Adipocyte (in vitro differentiated cells): ENCODE measurements around the gene ANO3.
A peak's percentile ranks its signal among the peaks of the same experiment; 100 is the strongest.

Source experiments
- DNase-seq: peaks from one replicate; pipeline ENCODE4 v3.0.0-alpha.2; 2015; ENCODE audit warnings: low read depth
- H3K27me3 ChIP-seq: replicated peaks from 2 replicates; pipeline ENCODE4 v1.7.0; 2013; ENCODE audit warnings: mild to moderate bottlenecking, low read length, moderate library complexity; ENCODE audit not compliant: control insufficient read depth, insufficient read depth
- H3K36me3 ChIP-seq: 2 replicates; pipeline ENCODE4 v1.7.0; 2013; ENCODE audit warnings: low read length, mild to moderate bottlenecking, moderate library complexity; ENCODE audit not compliant: control insufficient read depth, insufficient read depth, severe bottlenecking
- H3K4me1 ChIP-seq: 2 replicates; pipeline ENCODE4 v1.7.0; 2013; ENCODE audit warnings: mild to moderate bottlenecking, low read length, moderate library complexity; ENCODE audit not compliant: control insufficient read depth, insufficient read depth
- H3K4me3 ChIP-seq: 2 replicates; pipeline ENCODE4 v1.7.0; 2013; ENCODE audit warnings: mild to moderate bottlenecking, low read length, moderate library complexity
- H3K9ac ChIP-seq: 2 replicates; pipeline ENCODE4 v1.7.0; 2013; ENCODE audit warnings: mild to moderate bottlenecking, low read length, moderate library complexity
- H3K9me3 ChIP-seq: 2 replicates; pipeline ENCODE4 v1.7.0; 2013; ENCODE audit warnings: mild to moderate bottlenecking, low read length, moderate library complexity; ENCODE audit not compliant: control insufficient read depth

Gene ANO3

GRCh38 chr11:26599876-26600434 is 268.0 kb downstream of the ANO3 start:
- no peak overlapping the region for H3K9ac ChIP-seq
- H3K36me3 ChIP-seq = no peaks in the 10 kb centered on the region
- H3K4me3 ChIP-seq = no peak overlapping the region
- H3K4me1 ChIP-seq = peaks cover 7% of the 10 kb centered on the region
- no peak for DNase-seq
- H3K27me3 ChIP-seq = no peaks in the 10 kb centered on the region
- H3K9me3 ChIP-seq = peaks cover 6% of the 10 kb centered on the region

GRCh38 chr11:26607725-26608506 is 276.0 kb downstream of the ANO3 start:
- DNase-seq = no peak
- Histone ChIP-seq H3K4me3 (no peak overlapping the region), H3K9ac (no peak overlapping the region), H3K36me3 (no peaks in the 10 kb centered on the region), H3K27me3 (no peaks in the 10 kb centered on the region), H3K4me1 (no peaks in the 10 kb centered on the region), H3K9me3 (peaks cover 2% of the 10 kb centered on the region)

- DNase-seq = no peak
- Histone ChIP-seq H3K4me1 (no peaks in the 10 kb centered on the region), H3K27me3 (no peaks in the 10 kb centered on the region), H3K4me3 (no peak overlapping the region), H3K9me3 (peaks cover 2% of the 10 kb centered on the region), H3K36me3 (no peaks in the 10 kb centered on the region), H3K9ac (no peak overlapping the region)
Observed at GRCh38 chr11:26608507-26609146, 276.7 kb downstream of the ANO3 start.

GRCh38 chr11:26613759-26614158 is 281.8 kb downstream of the ANO3 start:
- Histone ChIP-seq H3K9ac (no peak overlapping the region), H3K27me3 (no peaks in the 10 kb centered on the region), H3K4me3 (no peak overlapping the region), H3K9me3 (no peaks in the 10 kb centered on the region), H3K4me1 (no peaks in the 10 kb centered on the region), H3K36me3 (no peaks in the 10 kb centered on the region)
- no peak for DNase-seq

GRCh38 chr11:26618441-26618840 is 286.5 kb downstream of the ANO3 start:
- H3K9me3 ChIP-seq = no peaks in the 10 kb centered on the region
- no peaks in the 10 kb centered on the region for H3K36me3 ChIP-seq
- peaks cover 14% of the 10 kb centered on the region for H3K4me1 ChIP-seq
- H3K9ac ChIP-seq = no peak overlapping the region
- no peak overlapping the region for H3K4me3 ChIP-seq
- no peak for DNase-seq
- H3K27me3 ChIP-seq = no peaks in the 10 kb centered on the region

- peaks cover 14% of the 10 kb centered on the region for H3K4me1 ChIP-seq
- H3K36me3 ChIP-seq = no peaks in the 10 kb centered on the region
- no peaks in the 10 kb centered on the region for H3K9me3 ChIP-seq
- H3K27me3 ChIP-seq = no peaks in the 10 kb centered on the region
- H3K4me3 ChIP-seq = no peak overlapping the region
- no peak overlapping the region for H3K9ac ChIP-seq
- no peak for DNase-seq
Observed at GRCh38 chr11:26620282-26621045, 288.5 kb downstream of the ANO3 start.

- Histone ChIP-seq H3K36me3 (no peaks in the 10 kb centered on the region), H3K9ac (no peak overlapping the region), H3K4me3 (no peak overlapping the region), H3K27me3 (no peaks in the 10 kb centered on the region), H3K4me1 (peaks cover 14% of the 10 kb centered on the region), H3K9me3 (no peaks in the 10 kb centered on the region)
- DNase-seq = peak; percentile 72
Observed at GRCh38 chr11:26621132-26621531, 289.2 kb downstream of the ANO3 start.

GRCh38 chr11:26622181-26622580 is 290.3 kb downstream of the ANO3 start:
- H3K4me1 ChIP-seq = peaks cover 14% of the 10 kb centered on the region
- H3K36me3 ChIP-seq = no peaks in the 10 kb centered on the region
- H3K27me3 ChIP-seq = no peaks in the 10 kb centered on the region
- no peak for DNase-seq
- no peak overlapping the region for H3K9ac ChIP-seq
- H3K9me3 ChIP-seq = no peaks in the 10 kb centered on the region
- no peak overlapping the region for H3K4me3 ChIP-seq

- peaks cover 14% of the 10 kb centered on the region for H3K4me1 ChIP-seq
- no peaks in the 10 kb centered on the region for H3K27me3 ChIP-seq
- no peak overlapping the region for H3K4me3 ChIP-seq
- DNase-seq = peak; percentile 23
- H3K36me3 ChIP-seq = no peaks in the 10 kb centered on the region
- no peaks in the 10 kb centered on the region for H3K9me3 ChIP-seq
- H3K9ac ChIP-seq = no peak overlapping the region
Observed at GRCh38 chr11:26623076-26623659, 291.2 kb downstream of the ANO3 start.

GRCh38 chr11:26626346-26626745 is 294.4 kb downstream of the ANO3 start:
- Histone ChIP-seq H3K27me3 (no peaks in the 10 kb centered on the region), H3K36me3 (no peaks in the 10 kb centered on the region), H3K4me1 (peaks cover 5% of the 10 kb centered on the region), H3K4me3 (no peak overlapping the region), H3K9me3 (no peaks in the 10 kb centered on the region), H3K9ac (no peak overlapping the region)
- peak; percentile 8 for DNase-seq

- no peak overlapping the region for H3K9ac ChIP-seq
- H3K36me3 ChIP-seq = no peaks in the 10 kb centered on the region
- H3K27me3 ChIP-seq = no peaks in the 10 kb centered on the region
- no peaks in the 10 kb centered on the region for H3K9me3 ChIP-seq
- no peak overlapping the region for H3K4me3 ChIP-seq
- H3K4me1 ChIP-seq = no peaks in the 10 kb centered on the region
- DNase-seq = no peak
Observed at GRCh38 chr11:26632691-26633159, 300.8 kb downstream of the ANO3 start.
